ENCODE results near the gene SNHG17. TPM values are rescaled to one million over a fixed set of nuclear protein-coding genes. Genes with fewer than 3 reads are reported as not detected.

The SNHG17 gene
- total RNA-seq, 2 donors from 2014 or later: 119 to 137 TPM

DNA sequence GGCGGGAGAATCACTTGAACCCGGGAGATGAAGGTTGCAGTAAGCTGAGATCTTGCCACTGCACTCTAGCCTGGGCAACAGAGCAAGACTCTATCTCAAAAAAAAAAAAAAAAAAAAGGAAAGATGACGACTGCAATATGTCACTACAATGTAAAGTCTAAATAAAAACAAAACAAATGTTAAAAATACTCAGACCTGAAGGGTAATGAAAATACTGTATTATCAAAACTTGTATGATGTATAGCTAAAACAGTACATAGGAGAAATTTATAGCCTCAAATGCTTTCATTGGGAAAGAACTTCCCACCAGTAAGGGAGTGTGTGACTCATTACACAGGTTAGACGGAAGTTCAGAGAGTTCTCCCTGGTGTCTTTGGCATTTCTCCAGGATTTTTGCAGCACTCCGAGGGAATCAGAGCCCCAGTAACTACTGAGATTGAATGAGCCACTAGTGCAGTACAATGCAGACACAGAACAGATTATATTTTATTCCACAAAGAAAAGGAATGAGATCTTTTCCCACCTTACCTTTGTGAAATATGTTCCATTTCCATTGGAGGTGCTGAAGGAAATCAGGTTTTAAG lies 25.0 kb upstream of the SNHG17 start:
- no peaks in the 10 kb centered on the region for H3K9me3 Mint-ChIP-seq
- ATAC-seq (replicated peaks in 1 of 2): no peak
- H3K4me1 Mint-ChIP-seq (ENCODE audit: low read depth): no peaks in the 10 kb centered on the region
- peaks cover 5% of the 10 kb centered on the region for H3K27me3 Mint-ChIP-seq (ENCODE audit: low read depth)
- no peaks in the 10 kb centered on the region for H3K36me3 Mint-ChIP-seq (ENCODE audit: insufficient read depth in 2 of 2)
- H3K27ac Mint-ChIP-seq: no peak overlapping the region
- no peak overlapping the region for H3K4me3 Mint-ChIP-seq
- no peak for DNase-seq

DNA sequence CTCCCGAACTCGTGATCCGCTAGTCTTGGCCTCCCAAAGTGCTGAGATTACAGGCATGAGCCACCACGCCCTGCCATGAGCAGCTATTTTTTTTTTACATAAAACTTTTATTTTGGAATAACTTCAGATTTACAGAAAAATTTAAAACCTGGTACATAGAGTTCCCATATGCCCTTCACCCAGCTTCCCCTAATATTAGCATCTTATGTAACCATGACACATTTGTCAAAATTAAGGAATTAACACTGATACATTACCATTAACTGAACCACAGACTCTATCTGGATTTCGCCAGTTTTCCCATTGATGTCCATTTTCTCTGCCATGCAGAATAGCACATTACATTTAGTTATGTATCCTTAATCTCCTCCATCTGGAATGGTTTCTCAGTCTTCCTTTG lies 23.2 kb upstream of the SNHG17 start:
- no peaks in the 10 kb centered on the region for H3K36me3 Mint-ChIP-seq (ENCODE audit: insufficient read depth in 2 of 2)
- no peaks in the 10 kb centered on the region for H3K4me1 Mint-ChIP-seq (ENCODE audit: low read depth)
- H3K9me3 Mint-ChIP-seq: no peaks in the 10 kb centered on the region
- H3K27ac Mint-ChIP-seq: no peak overlapping the region
- peaks cover 5% of the 10 kb centered on the region for H3K27me3 Mint-ChIP-seq (ENCODE audit: low read depth)
- no peak overlapping the region for H3K4me3 Mint-ChIP-seq
- DNase-seq (no peak), ATAC-seq (replicated peaks in 1 of 2) (no peak)

DNA sequence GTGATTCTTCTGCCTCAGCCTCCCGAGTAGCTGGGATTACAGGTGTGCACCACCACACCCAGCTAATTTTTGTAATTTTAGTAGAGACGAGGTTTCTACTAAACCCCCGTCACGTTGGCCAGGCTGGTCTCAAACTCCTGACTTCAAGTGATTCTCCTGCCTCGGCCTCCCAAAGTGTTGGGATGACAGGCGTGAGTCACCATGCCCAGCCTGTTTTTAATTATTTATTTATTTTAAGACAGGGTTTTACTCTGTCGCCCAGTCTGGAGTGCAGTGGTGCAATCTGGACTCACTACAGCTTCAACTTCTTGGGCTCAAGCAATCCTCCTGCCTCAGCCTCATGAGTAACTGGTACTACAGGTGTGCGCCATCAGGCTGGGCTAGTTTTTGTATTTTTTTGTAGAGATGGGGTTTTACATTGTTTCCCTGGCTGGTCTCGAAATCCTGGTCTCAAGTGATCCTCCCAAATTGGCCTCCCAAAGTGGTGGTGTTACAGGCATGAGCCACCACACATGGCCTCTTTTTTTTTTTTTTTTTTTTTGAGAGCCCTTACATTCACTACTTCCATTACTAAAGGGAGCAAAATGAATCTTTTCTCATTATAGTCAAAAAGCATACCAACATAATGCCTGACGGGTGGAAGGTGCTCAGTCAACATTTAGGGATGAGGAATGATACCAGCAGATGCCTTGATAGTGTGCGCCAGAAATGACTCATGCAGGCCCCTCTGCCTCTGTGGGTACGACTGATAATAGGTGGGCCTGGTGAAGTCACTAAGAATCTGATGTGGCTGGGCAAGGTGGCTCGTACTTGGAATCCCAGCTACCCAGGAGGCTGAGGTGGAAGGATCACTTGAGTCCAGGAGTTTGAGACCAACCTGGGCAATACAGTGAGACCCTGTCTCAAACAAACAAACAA lies 19.7 kb upstream of the SNHG17 start:
- no peak for ATAC-seq (replicated peaks in 1 of 2)
- Mint-ChIP-seq H3K4me3 (no peak overlapping the region), H3K4me1 (ENCODE audit: low read depth) (peaks cover 7% of the 10 kb centered on the region), H3K27me3 (ENCODE audit: low read depth) (peaks cover 5% of the 10 kb centered on the region), H3K27ac (no peak overlapping the region), H3K36me3 (ENCODE audit: insufficient read depth in 2 of 2) (peaks cover 3% of the 10 kb centered on the region in 2 donors), H3K9me3 (no peaks in the 10 kb centered on the region)
- DNase-seq: no peak

DNA sequence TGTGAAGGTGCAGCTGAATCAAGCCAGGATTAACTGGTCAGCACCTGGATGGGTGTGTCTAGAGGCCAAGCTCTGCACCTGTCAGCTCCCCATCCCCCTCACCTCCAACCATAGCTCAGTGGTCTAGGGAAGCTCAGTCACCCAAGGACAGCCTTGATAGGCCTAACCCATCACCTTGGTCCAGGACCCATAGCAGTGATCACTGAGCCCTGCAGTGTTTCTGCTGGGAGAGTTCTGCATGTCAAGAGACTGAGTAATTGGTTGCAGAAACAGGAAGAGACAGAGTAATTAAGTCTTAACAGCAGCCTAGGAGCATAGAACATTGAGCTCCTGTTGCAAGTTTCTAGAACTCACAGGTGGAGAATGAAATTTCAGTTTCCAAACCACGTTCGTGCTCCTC lies 18.8 kb upstream of the SNHG17 start:
- H3K36me3 Mint-ChIP-seq (ENCODE audit: insufficient read depth in 2 of 2): peaks cover 5 to 6% of the 10 kb centered on the region in 2 donors
- H3K4me1 Mint-ChIP-seq (ENCODE audit: low read depth): peaks cover 15% of the 10 kb centered on the region
- H3K4me3 Mint-ChIP-seq: no peak overlapping the region
- H3K9me3 Mint-ChIP-seq: no peaks in the 10 kb centered on the region
- H3K27me3 Mint-ChIP-seq (ENCODE audit: low read depth): peaks cover 5% of the 10 kb centered on the region
- ATAC-seq (replicated peaks in 1 of 2): no peak
- no peak for DNase-seq
- H3K27ac Mint-ChIP-seq: no peak overlapping the region

DNA sequence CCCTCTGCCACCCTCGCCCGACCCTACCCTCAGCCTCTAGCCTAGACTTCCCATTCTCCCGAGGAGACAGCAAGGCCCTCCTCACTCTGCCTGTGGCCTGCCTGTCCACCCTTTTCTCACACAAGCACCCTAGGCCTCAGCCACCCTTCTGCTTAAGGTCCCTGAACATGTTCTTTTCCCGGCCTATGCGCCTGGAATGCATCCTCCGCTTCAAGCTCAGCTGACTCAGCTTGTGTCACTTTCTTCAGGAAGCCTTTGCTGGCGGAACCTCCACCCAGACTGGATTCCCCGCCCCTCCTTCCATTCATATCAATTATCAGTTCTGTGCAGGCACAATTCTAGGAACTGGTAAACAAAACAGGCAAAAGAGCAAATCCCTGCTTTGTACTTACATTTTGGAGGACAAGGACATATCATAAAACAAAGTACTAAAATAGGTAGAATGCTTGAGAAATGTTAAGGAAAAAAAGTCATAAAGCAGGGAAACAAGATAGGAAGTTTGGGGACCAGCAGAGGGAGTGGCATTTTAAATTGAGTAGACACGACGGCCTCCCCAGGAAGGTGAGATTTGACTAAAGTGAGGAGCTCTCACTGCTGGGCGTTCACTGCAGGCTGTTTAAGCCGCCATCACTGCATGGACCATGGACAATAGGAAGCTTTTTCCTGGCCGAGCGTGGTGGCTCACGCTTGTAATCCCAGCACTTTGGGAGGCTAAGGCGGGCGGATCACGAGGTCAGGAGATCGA lies 17.9 kb upstream of the SNHG17 start:
- H3K36me3 Mint-ChIP-seq (ENCODE audit: insufficient read depth in 2 of 2): peaks cover 5 to 10% of the 10 kb centered on the region in 2 donors
- peaks cover 5% of the 10 kb centered on the region for H3K27me3 Mint-ChIP-seq (ENCODE audit: low read depth)
- H3K27ac Mint-ChIP-seq: no peak overlapping the region
- H3K4me1 Mint-ChIP-seq (ENCODE audit: low read depth): peaks cover 23% of the 10 kb centered on the region
- H3K9me3 Mint-ChIP-seq: no peaks in the 10 kb centered on the region
- ATAC-seq (replicated peaks in 1 of 2): no peak
- no peak for DNase-seq
- H3K4me3 Mint-ChIP-seq: no peak overlapping the region

DNA sequence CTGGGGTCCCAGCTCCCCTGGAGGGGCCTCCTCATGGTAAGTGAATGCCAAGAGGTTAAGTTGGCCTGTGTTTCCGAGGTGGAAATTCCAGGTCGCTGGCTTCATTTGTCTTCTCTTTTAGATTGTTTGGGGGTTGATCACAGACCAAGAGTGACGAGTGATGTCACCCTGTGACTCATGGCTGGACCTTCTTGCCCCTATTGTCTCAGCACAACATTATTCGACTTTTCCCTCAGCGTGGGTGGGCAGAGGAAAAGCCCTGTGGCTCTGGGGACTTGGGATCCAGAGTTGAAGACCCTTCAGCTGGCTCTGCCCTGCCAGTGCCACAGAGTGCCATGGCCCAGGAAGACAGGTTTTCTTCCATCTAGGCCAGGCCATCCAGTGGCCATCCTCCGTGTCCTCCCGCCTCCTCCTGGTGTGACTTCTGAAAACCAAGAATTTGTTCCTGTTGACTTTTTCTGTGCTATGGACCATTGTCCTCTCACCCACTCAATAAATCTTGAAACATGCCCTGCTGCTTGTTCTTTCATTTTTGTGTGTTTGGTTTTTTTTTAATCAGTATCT lies 15.4 kb upstream of the SNHG17 start:
- no peak for ATAC-seq (replicated peaks in 1 of 2)
- peaks cover 5 to 10% of the 10 kb centered on the region in 2 donors for H3K36me3 Mint-ChIP-seq (ENCODE audit: insufficient read depth in 2 of 2)
- DNase-seq: no peak
- no peak overlapping the region for H3K4me3 Mint-ChIP-seq
- H3K27ac Mint-ChIP-seq: no peak overlapping the region
- H3K4me1 Mint-ChIP-seq (ENCODE audit: low read depth): peaks cover 39% of the 10 kb centered on the region
- H3K27me3 Mint-ChIP-seq (ENCODE audit: low read depth): no peaks in the 10 kb centered on the region
- H3K9me3 Mint-ChIP-seq: no peaks in the 10 kb centered on the region

DNA sequence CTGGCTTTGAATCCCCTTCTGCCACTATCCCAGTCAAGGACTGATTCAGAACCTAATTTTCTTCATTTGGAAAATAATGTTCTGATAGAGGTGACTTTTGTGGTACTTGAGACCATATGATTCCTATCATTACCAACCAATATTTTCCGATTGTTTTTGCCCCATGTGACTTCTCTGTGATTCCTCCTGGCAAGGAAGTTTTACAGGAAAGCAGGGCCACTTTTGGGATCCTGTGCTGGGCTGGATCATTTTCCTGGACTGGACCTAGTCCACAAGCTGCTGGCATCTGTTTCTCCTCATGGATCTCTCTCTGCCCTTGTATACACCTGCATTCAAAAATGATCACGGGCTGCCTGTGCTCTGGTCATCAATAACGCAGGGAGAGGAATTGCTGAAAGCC lies 13.9 kb upstream of the SNHG17 start:
- ATAC-seq (replicated peaks in 1 of 2) (no peak), DNase-seq (no peak)
- peaks cover 5 to 10% of the 10 kb centered on the region in 2 donors for H3K36me3 Mint-ChIP-seq (ENCODE audit: insufficient read depth in 2 of 2)
- H3K4me1 Mint-ChIP-seq (ENCODE audit: low read depth): peaks cover 43% of the 10 kb centered on the region
- H3K27me3 Mint-ChIP-seq (ENCODE audit: low read depth): no peaks in the 10 kb centered on the region
- H3K27ac Mint-ChIP-seq: no peak overlapping the region
- peaks cover 0 to 1% of the 10 kb centered on the region in 2 donors for H3K9me3 Mint-ChIP-seq
- H3K4me3 Mint-ChIP-seq: no peak overlapping the region

DNA sequence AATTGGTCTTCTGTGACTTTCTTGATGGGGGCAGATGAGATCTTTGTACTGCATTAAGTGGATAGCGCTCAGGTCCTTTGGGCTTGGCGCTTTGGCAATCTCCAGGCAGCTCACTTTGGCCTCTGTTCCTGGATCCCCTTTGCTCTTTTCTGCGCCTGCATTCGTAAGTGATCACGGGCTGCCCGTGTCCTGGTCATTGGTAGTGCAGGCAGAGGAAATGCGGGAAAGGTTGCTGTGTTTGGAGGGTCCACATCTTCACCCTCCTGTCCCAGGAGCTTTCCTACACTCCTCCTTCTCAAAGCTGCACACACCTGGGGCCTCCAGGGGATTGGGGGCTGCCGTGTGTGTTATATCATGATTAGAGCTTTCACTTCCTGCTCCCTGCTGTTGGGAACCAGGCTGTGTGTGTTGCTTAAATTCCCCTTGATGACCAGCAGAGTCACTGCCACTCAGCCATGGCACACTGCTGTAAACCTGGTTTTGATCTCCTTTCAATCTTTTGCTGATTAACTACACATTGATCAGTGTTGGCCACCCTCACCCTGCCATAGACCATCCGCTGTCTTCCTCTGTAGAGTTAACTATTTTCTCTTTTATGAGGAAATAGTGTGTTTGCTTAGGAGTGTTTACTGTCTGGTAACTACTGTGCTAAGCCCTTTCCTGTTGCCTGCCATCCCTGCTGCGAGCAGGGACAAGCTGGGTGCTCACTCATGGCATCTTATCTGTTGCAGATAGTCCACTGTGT lies 13.0 kb upstream of the SNHG17 start:
- DNase-seq (no peak), ATAC-seq (replicated peaks in 1 of 2) (no peak)
- peaks cover 5 to 10% of the 10 kb centered on the region in 2 donors for H3K36me3 Mint-ChIP-seq (ENCODE audit: insufficient read depth in 2 of 2)
- H3K4me3 Mint-ChIP-seq: peak overlapping the region; percentile 70 to 84
- H3K27ac Mint-ChIP-seq: peak overlapping the region; percentile 52
- no peaks in the 10 kb centered on the region for H3K27me3 Mint-ChIP-seq (ENCODE audit: low read depth)
- peaks cover 0 to 1% of the 10 kb centered on the region in 2 donors for H3K9me3 Mint-ChIP-seq
- peaks cover 43% of the 10 kb centered on the region for H3K4me1 Mint-ChIP-seq (ENCODE audit: low read depth)

DNA sequence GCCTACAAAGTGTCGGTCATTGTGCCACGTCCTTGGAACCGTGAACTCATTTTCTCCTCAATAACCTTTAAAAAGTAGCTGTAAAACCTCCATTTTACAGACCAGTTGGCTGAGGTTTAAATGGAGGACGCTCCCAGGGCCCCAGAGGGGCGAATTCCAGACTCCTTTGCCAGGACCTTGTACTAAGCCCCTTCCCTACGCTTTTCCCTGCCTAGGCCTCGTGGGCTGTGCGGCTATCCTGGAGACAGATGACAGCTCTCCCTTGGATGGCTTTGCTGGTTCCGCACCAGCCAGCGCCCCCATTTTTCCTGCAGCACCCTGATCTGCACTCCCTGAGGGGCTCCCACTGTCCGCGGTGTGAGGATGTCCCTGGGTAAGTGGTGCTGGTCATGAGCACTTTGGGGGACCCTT lies 12.1 kb upstream of the SNHG17 start:
- Mint-ChIP-seq H3K9me3 (peaks cover 0 to 1% of the 10 kb centered on the region in 2 donors), H3K27ac (peak overlapping the region; percentile 61), H3K36me3 (ENCODE audit: insufficient read depth in 2 of 2) (peaks cover 5 to 10% of the 10 kb centered on the region in 2 donors), H3K27me3 (ENCODE audit: low read depth) (no peaks in the 10 kb centered on the region), H3K4me3 (peak overlapping the region; percentile 70 to 84), H3K4me1 (ENCODE audit: low read depth) (peaks cover 43% of the 10 kb centered on the region)
- ATAC-seq (replicated peaks in 1 of 2) (no peak), DNase-seq (no peak)

DNA sequence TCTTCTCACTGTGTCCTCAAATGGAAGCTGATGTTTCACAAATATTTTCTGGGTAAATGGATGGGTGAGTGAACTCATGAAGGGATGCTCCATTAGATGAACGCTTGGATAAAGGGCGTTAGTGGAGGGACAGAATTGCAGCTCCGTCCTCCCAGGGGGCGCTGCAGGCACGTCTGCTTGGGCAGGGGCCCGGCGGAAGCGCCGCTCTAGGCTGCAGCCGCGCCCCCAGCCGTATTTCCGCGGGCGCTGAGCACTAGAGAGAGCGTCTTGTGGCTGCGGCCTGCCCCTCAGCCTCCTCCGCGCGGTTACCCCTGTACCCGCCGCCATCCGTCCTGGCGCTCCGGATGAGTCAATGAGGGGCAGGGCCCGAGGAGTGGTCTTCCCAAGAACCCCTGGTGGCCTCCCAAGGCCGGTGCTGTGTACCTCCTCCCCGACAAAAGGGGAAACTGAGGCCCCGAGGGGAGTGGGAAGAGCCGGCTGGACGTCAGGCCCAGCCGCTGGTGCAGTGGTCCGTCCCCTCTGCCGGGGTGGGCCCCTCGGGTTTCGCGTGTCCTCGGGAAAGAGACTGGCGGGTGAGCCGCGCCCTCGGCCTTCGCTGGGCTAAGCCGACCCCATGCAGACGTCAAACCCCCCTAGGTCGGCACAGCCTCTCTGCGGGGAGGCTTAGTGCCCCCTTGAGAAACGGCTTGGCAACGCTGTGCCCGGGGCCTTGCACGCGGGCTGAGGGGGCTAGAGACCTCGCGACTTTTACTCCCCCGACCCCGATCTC lies 11.5 kb upstream of the SNHG17 start:
- H3K36me3 Mint-ChIP-seq (ENCODE audit: insufficient read depth in 2 of 2): peaks cover 5 to 10% of the 10 kb centered on the region in 2 donors
- H3K27ac Mint-ChIP-seq: peak overlapping the region; percentile 61
- ATAC-seq (replicated peaks in 1 of 2): peak; percentile 97 to 99
- peaks cover 43% of the 10 kb centered on the region for H3K4me1 Mint-ChIP-seq (ENCODE audit: low read depth)
- no peaks in the 10 kb centered on the region for H3K27me3 Mint-ChIP-seq (ENCODE audit: low read depth)
- DNase-seq: peak; percentile 95 to 97
- H3K9me3 Mint-ChIP-seq: peaks cover 0 to 1% of the 10 kb centered on the region in 2 donors
- peak overlapping the region; percentile 70 to 84 for H3K4me3 Mint-ChIP-seq

DNA sequence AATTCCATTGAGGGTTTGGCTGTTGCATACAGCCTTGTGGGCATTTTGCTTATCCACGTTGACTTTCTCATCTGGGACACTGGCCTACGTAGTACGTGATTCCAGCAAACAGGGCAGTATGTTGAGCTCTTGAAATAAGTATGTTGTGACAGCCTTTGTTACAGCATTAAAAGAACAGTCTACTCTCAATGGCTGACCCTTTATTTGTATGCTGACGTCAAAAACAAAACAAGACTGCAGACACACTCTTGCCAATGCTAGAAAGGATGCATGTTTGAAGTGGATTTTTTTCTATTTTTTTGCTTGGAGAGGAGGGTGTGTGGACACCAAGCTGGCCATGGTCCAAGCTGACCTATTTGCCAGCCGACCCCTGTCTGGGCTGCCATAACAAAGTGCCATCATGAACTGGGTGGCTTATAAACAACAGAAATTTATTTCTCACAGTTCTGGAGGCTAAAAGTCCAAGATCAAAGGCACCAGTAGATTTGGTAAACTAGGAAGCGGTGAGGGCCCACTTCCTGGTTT lies 10.8 kb upstream of the SNHG17 start:
- no peak for DNase-seq
- no peak for ATAC-seq (replicated peaks in 1 of 2)

More for the DNA sequence above, 10.8 kb upstream of the SNHG17 start:
- Mint-ChIP-seq H3K4me3 (peak overlapping the region; percentile 70 to 84), H3K27ac (peak overlapping the region; percentile 30), H3K4me1 (ENCODE audit: low read depth) (peaks cover 41% of the 10 kb centered on the region), H3K36me3 (ENCODE audit: insufficient read depth in 2 of 2) (peaks cover 5 to 10% of the 10 kb centered on the region in 2 donors), H3K9me3 (peaks cover 0 to 1% of the 10 kb centered on the region in 2 donors), H3K27me3 (ENCODE audit: low read depth) (no peaks in the 10 kb centered on the region)
